Liver (tissue), 9 donors: ENCODE results near the gene COPZ1. TPM values are rescaled to one million over a fixed set of nuclear protein-coding genes. Genes with fewer than 3 reads are reported as not detected.

ENCODE experiments used
- DNase-seq: peaks from one replicate; pipeline ENCODE4 v3.0.0-alpha.2; 2017; ENCODE audit warnings: low spot score
- H3K27ac ChIP-seq, 2 donors: one replicate each; pipeline ENCODE4 v1.7.0; 2013; ENCODE audit warnings: inconsistent platforms in 2 of 2, low read length in 2 of 2, control low read depth in 1 of 2, low read depth in 1 of 2, mild to moderate bottlenecking in 1 of 2
- H3K27me3 ChIP-seq, 4 donors: one replicate each; pipeline versions ENCODE4 v1.6.1 to v1.7.0; 2013; ENCODE audit warnings: low read length in 3 of 4, inconsistent platforms in 1 of 4, mild to moderate bottlenecking in 1 of 4, moderate library complexity in 1 of 4; ENCODE audit not compliant: control insufficient read depth in 4 of 4, insufficient read depth in 4 of 4
- H3K36me3 ChIP-seq, 4 donors: one replicate each; pipeline versions ENCODE4 v1.6.1 to v1.7.0; 2013; ENCODE audit warnings: low read length in 3 of 4, mild to moderate bottlenecking in 3 of 4, low read depth in 1 of 4, moderate library complexity in 1 of 4; ENCODE audit not compliant: control insufficient read depth in 4 of 4, insufficient read depth in 3 of 4
- H3K4me1 ChIP-seq, 4 donors: one replicate each; pipeline versions ENCODE4 v1.6.1 to v1.7.0; 2013; ENCODE audit warnings: low read length in 3 of 4, mild to moderate bottlenecking in 3 of 4, moderate library complexity in 1 of 4; ENCODE audit not compliant: control insufficient read depth in 4 of 4, insufficient read depth in 4 of 4
- H3K4me3 ChIP-seq, 3 donors: one replicate each; pipeline versions ENCODE4 v1.6.1 to v1.7.0; 2013; ENCODE audit warnings: low read length in 3 of 3, control low read depth in 1 of 3, low read depth in 1 of 3, mild to moderate bottlenecking in 1 of 3
- H3K9ac ChIP-seq, 2 donors: one replicate each; pipeline ENCODE4 v1.7.0; 2013; ENCODE audit warnings: low read length in 2 of 2, mild to moderate bottlenecking in 2 of 2, moderate library complexity in 2 of 2, control low read depth in 1 of 2, low read depth in 1 of 2
- H3K9me3 ChIP-seq, 4 donors: one replicate each; pipeline versions ENCODE4 v1.6.1 to v1.7.0; 2013; ENCODE audit warnings: low read length in 3 of 4; ENCODE audit not compliant: control insufficient read depth in 4 of 4
- CTCF ChIP-seq: fragments of 150-350 bp; IDR thresholded peaks from 2 replicates; pipeline ENCODE4 v1.5.1; 2017; ENCODE audit warnings: improper control_type of control experiment, low read depth, low read length; ENCODE audit not compliant: missing input control
- EGR1 ChIP-seq, 2 donors: IDR thresholded peaks; 2 replicates each; pipeline ENCODE4 v1.6.1; 2016 to 2018; ENCODE audit warnings: antibody characterized with exemption in 2 of 2, low read depth in 2 of 2
- FOXA1 ChIP-seq: IDR thresholded peaks from 2 replicates; pipeline ENCODE4 v1.6.1; 2016; ENCODE audit warnings: antibody characterized with exemption
- GABPA ChIP-seq, 2 donors: IDR thresholded peaks in 1 of 2; conservative IDR thresholded peaks in 1 of 2; 2 replicates each; pipeline ENCODE4 v1.6.1; 2016; ENCODE audit warnings: antibody characterized with exemption in 2 of 2, mild to moderate bottlenecking in 1 of 2, moderate library complexity in 1 of 2
- HNF4A ChIP-seq, 2 donors: conservative IDR thresholded peaks; 2 replicates each; pipeline ENCODE4 v1.6.1; 2016; ENCODE audit warnings: antibody characterized with exemption in 2 of 2, mild to moderate bottlenecking in 2 of 2
- HNF4G ChIP-seq: IDR thresholded peaks from 2 replicates; pipeline ENCODE4 v1.6.1; 2016; ENCODE audit warnings: antibody characterized with exemption
- NR2F2 ChIP-seq: IDR thresholded peaks from 2 replicates; pipeline ENCODE4 v1.6.1; 2016; ENCODE audit warnings: antibody characterized with exemption
- RAD21 ChIP-seq, 2 donors: IDR thresholded peaks; 2 replicates each; pipeline ENCODE4 v1.6.1; 2016; ENCODE audit warnings: antibody characterized with exemption in 2 of 2, mild to moderate bottlenecking in 2 of 2
- RXRA ChIP-seq, 2 donors: IDR thresholded peaks; 2 replicates each; pipeline ENCODE4 v1.6.1; 2017 to 2018; ENCODE audit warnings: antibody characterized with exemption in 2 of 2, mild to moderate bottlenecking in 1 of 2
- SP1 ChIP-seq: IDR thresholded peaks from 2 replicates; pipeline ENCODE4 v1.6.1; 2018; ENCODE audit warnings: antibody characterized with exemption, mild to moderate bottlenecking
- TAF1 ChIP-seq: conservative IDR thresholded peaks from 2 replicates; pipeline ENCODE4 v1.6.1; 2016; ENCODE audit warnings: antibody characterized with exemption, mild to moderate bottlenecking
- YY1 ChIP-seq: IDR thresholded peaks from 2 replicates; pipeline ENCODE4 v1.6.1; 2016; ENCODE audit warnings: antibody characterized with exemption, mild to moderate bottlenecking
- ZBTB33 ChIP-seq: IDR thresholded peaks from 2 replicates; pipeline ENCODE4 v1.6.1; 2016; ENCODE audit warnings: antibody characterized with exemption
- WGBS: extraction: QIAGEN DNeasy Blood & Tissue Kit; methylation state at CpG from one replicate; pipeline ENCODE4 v1.1.7; 2013; 5-methylcytosine and 5-hydroxymethylcytosine counted together
- polyA plus RNA-seq, 2 donors: library from polyadenylated mRNA; stranded (reverse) in 1 of 2; unstranded in 1 of 2; fragments of 200-250 nt in 1 of 2; fragments of >200 nt in 1 of 2; fragmentation: Nextera tagmentation in 1 of 2; extraction: Ambion mirVana in 1 of 2; gene quantifications; one replicate each; pipeline versions ENCODE4 v1.2.1 to v1.2.3, GENCODE V29; 2013 to 2015
- total RNA-seq, 2 donors: library from RNA; depleted of rRNA; stranded (reverse); fragments of >200 nt; gene quantifications; one replicate each; pipeline ENCODE4 v1.2.3, GENCODE V29; 2014
- donor health status: healthy.
- donor health status: healthy.
- donor health status: healthy.
- donor health status: healthy.
- donor health status: healthy.

The COPZ1 gene
- total and polyA plus RNA-seq, 4 donors, result 54.6 to 92.6 (median 79.8) TPM

- Histone ChIP-seq H3K36me3 (peaks cover 0 to 3% (median 0%) of the 10 kb centered on the region in 4 donors), H3K9ac (no peak overlapping the region), H3K4me1 (peaks cover 5 to 11% (median 6%) of the 10 kb centered on the region in 4 donors), H3K27ac (no peak overlapping the region), H3K4me3 (peak overlapping the region; percentile 4 to 59 (median 49)), H3K27me3 (no peaks in the 10 kb centered on the region), H3K9me3 (no peaks in the 10 kb centered on the region)
- TF ChIP-seq ZBTB33, result no peak
- peak; percentile 100 for TF ChIP-seq CTCF
- peak; percentile 17 to 56 for TF ChIP-seq RXRA (IDR thresholded peaks at IDR 0.05)
- peak; percentile 90 to 96 for TF ChIP-seq RAD21 (IDR thresholded peaks at IDR 0.05)
- TF ChIP-seq TAF1, result no peak
- TF ChIP-seq HNF4A (conservative IDR thresholded peaks at IDR 0.05), result no peak
- peak; percentile 14 for TF ChIP-seq SP1
- TF ChIP-seq YY1, result peak; percentile 19
- peak; percentile 19 for TF ChIP-seq NR2F2
- TF ChIP-seq GABPA (IDR thresholded peaks at IDR 0.05 in 1 of 2, conservative IDR thresholded peaks at IDR 0.05 in 1 of 2), result no peak
- no peak for TF ChIP-seq FOXA1
- 11% methylated on average over 19 of the region's 19 CpGs for WGBS
- peak; percentile 91 for DNase-seq
Observed at GRCh38 chr12:54379398-54380201, 54.7 kb downstream of the COPZ1 start.

- Histone ChIP-seq H3K27ac (no peak overlapping the region), H3K36me3 (no peaks in the 10 kb centered on the region), H3K9ac (no peak overlapping the region), H3K9me3 (no peaks in the 10 kb centered on the region), H3K4me3 (no peak overlapping the region), H3K27me3 (no peaks in the 10 kb centered on the region), H3K4me1 (peaks cover 5 to 11% (median 7%) of the 10 kb centered on the region in 4 donors)
- TF ChIP-seq EGR1 (IDR thresholded peaks at IDR 0.05; ENCODE audit: low read depth in 2 of 2) (no peak), RXRA (IDR thresholded peaks at IDR 0.05) (no peak), ZBTB33 (no peak), HNF4G (no peak)
- WGBS, result 96% methylated on average over 4 of the region's 4 CpGs
- DNase-seq, result no peak
Observed at GRCh38 chr12:54381136-54381535, 56.2 kb downstream of the COPZ1 start.
